ENCODE measurements around the gene EPHA6.
A peak's percentile ranks its signal among the peaks of the same experiment; 100 is the strongest.

Gene EPHA6

GRCh38 chr3:97764407-97765238, 950.2 kb downstream of the EPHA6 start, which contains the start of gene ARL6:
TSS of gene ARL6 (plus strand) at chr3:97764758. CDS start at chr3:97768108, 3,350 bp downstream.
- TF ChIP-seq, protein P1, sequence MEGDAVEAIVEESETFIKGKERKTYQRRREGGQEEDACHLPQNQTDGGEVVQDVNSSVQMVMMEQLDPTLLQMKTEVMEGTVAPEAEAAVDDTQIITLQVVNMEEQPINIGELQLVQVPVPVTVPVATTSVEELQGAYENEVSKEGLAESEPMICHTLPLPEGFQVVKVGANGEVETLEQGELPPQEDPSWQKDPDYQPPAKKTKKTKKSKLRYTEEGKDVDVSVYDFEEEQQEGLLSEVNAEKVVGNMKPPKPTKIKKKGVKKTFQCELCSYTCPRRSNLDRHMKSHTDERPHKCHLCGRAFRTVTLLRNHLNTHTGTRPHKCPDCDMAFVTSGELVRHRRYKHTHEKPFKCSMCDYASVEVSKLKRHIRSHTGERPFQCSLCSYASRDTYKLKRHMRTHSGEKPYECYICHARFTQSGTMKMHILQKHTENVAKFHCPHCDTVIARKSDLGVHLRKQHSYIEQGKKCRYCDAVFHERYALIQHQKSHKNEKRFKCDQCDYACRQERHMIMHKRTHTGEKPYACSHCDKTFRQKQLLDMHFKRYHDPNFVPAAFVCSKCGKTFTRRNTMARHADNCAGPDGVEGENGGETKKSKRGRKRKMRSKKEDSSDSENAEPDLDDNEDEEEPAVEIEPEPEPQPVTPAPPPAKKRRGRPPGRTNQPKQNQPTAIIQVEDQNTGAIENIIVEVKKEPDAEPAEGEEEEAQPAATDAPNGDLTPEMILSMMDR (IDR thresholded peaks at IDR 0.05; ENCODE audit: insufficient read depth, low read depth, low read length, missing control alignments), result peak; percentile 19
- peak within 1 kb of the TSS; percentile 67 for H3K4me3 ChIP-seq (ENCODE audit: low read length)
- DNase-seq (ENCODE audit: low read depth), result peak; percentile 85

- H3K4me3 ChIP-seq (ENCODE audit: low read length), result peak overlapping the region; percentile 67
- no peak for DNase-seq (ENCODE audit: low read depth)
- TF ChIP-seq, protein P1 (IDR thresholded peaks at IDR 0.05; ENCODE audit: insufficient read depth, low read depth, low read length, missing control alignments), result no peak
Observed at GRCh38 chr3:97765336-97765735, 950.9 kb downstream of the EPHA6 start.

DNA sequence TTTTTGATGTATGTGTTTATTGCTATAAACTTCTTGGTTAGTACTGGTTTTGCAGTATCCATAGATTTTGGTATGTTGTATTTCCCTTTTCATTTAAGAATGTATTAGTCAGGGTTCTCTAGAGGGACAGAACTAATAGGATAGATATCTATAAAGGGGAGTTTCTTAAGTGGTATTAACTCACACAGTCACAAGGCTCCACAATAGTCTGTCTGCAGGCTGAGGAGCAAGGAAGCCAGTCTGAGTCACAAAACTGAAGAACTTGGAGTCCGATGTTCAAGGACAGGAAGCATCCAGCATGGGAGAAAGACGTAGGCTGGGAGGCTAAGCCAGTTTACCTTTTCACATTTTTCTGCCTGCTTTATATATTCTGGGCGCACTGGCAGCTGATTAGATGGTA, 958.5 kb downstream of the EPHA6 start:
- no peak for DNase-seq (ENCODE audit: low read depth)
- no peak overlapping the region for H3K4me3 ChIP-seq (ENCODE audit: low read length)
- TF ChIP-seq, protein P1 (IDR thresholded peaks at IDR 0.05; ENCODE audit: insufficient read depth, low read depth, low read length, missing control alignments), result no peak

DNA sequence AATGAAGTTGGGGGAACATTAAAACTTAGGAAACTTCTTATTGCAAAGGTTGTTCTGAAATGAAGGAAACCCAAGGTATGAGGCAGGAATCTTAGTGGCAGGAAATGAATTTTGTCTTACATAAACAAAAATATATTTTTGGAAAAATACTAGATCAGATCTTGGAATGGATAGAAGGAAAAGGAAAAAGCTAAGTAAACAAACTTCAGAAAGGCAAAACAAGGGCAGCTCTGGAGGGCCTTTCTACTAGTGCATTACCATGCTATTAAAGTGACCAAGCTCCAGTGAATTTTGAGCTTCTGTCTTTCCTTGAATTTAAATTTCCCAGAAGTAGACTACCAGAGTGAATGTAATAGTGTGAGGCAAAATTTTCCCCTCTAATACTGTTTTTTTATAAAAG, 963.8 kb downstream of the EPHA6 start:
- DNase-seq (ENCODE audit: low read depth), result no peak
- no peak overlapping the region for H3K4me3 ChIP-seq (ENCODE audit: low read length)
- TF ChIP-seq, protein P1 (IDR thresholded peaks at IDR 0.05; ENCODE audit: insufficient read depth, low read depth, low read length, missing control alignments), result no peak

DNA sequence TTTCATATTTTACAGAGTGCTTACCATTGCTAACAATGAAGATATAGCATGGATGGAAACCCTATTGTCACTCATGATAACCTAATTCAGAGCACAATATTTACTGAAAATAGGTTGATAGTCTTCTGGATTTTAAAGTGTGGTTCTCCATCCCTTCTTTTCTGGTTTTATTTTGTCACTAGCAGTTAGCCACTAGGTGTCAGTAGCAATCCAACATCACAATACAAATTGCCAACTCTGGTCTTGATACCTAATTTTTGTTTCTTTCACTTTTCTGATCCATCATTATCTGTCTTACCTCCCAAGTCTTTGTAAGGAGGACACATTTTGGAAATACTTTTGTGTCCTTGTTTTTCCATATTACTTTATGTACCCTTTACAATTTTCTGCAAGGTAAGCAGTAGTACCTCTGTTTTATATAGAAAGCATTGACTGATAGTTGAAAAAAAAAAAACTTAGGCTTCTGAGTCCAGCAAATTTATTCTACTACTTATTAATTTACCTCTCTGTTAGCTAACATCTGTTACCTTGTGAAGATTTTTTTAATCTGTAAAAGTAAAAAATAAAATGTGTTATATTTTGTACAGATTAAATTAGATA, 979.1 kb downstream of the EPHA6 start:
- TF ChIP-seq, protein P1 (IDR thresholded peaks at IDR 0.05; ENCODE audit: insufficient read depth, low read depth, low read length, missing control alignments), result peak; percentile 76
- DNase-seq (ENCODE audit: low read depth), result peak; percentile 65
- H3K4me3 ChIP-seq (ENCODE audit: low read length), result no peak overlapping the region

DNA sequence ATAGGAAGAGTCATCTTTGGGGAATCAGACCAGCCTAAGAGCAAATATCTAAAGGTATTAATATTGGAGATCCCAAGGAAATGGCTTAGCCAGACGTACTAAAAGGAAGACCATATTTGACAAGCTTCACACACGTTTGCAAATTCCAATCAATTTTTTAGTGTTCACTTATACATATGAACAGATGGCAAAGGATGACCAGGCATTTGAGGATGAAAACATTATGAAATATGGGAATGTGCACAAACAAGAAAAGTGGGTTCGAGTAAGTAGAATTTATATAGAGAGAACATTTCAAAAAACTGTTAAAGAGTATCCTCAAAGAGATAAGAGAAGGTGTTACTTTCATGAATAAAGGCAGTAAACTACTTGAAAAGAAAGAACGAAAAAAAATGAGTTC, 981.6 kb downstream of the EPHA6 start:
- no peak for DNase-seq (ENCODE audit: low read depth)
- H3K4me3 ChIP-seq (ENCODE audit: low read length), result no peak overlapping the region
- TF ChIP-seq, protein P1 (IDR thresholded peaks at IDR 0.05; ENCODE audit: insufficient read depth, low read depth, low read length, missing control alignments), result no peak
